Bone marrow (tissue), 2 donors: ENCODE measurements around the gene WDFY2.
"Not testable (repeated sequence)": the region's sequence is repeated elsewhere in the genome, so short reads cannot be mapped to it uniquely, and the experiment has no call there.

ENCODE experiments used
- DNase-seq, 2 donors: peaks; one replicate each; lab custom pipeline; 2025; lab: John Stamatoyannopoulos, UW

The WDFY2 gene

GRCh38 chr13:51632591-51633362, 48.5 kb downstream of the WDFY2 start:
- no peak for DNase-seq

DNA sequence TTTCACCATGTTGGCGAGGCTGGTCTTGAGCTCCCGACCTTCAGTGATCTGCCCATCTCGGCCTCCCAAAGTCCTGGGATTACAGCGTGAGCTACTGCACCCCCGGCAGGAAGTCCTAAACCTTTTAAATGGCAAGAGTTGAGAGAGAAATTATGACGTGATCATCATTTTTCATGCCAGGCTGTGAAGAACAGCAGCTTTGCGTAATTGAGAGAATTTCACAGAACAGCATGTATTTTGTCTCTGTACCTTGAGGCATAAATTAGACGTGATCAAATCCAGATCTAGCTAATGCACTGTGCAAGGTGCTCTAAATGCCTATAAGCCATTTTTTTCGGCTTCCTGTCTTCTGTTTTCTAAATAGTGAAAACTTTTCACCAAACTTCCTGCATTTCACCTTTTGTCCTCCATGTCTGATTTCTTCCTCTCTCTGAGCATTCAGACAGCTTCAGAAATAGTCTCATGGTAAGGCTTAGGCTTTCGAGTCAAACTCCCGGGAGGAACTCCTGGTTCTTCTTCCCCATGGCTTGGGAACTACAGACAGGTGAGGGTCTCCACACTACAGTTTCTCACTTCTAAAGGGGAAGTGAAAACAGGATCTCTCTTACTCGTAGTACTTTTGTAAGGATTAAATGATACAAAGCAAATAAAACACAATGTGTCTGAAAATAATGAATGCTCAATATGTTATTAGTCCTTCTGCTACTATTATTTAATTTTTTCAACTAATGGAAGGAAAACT, 51.0 kb downstream of the WDFY2 start:
- DNase-seq = no peak

DNA sequence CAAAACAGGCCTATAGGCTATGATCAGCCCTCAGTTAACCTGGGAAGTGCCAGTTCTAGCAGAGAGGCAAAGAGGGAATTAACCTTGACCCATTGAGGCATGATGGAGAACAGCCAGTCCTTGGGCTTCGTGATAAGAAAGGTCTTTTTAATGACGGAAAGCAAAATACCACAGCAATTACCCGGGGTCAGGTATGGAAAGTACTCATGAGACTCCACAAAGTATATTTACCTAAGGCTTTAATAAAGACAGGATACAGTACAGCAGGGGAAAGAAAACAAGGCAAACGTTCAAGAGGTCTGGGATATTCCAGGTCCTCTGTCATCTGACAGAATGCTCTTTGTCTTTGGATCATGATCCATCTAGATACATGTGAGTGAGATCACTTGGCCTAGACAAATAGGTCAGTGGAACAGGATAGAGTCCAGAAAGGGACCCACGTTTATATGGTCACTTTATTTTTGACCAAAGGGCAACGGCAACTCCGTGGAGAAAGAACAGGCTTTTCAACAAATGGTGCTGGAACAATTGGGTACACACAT, 52.2 kb downstream of the WDFY2 start:
- no peak for DNase-seq

DNA sequence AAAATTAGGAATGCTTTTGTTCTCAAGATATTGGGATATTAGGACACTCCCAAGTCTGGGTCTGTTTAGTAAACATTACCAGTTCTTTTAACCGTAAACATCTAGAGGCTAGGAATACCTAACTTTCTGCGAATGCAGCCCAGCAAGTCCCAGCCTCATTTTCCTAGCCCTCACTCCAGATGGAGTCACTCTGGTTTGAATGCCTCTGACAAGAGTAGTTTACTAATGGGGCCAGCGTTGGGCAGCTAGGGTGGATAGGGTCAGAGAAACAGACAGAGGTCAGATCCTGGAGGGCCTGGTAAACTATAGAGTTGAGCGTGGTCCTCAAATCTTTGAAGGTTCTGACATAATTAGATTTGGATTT, 53.6 kb downstream of the WDFY2 start:
- no peak for DNase-seq

DNA sequence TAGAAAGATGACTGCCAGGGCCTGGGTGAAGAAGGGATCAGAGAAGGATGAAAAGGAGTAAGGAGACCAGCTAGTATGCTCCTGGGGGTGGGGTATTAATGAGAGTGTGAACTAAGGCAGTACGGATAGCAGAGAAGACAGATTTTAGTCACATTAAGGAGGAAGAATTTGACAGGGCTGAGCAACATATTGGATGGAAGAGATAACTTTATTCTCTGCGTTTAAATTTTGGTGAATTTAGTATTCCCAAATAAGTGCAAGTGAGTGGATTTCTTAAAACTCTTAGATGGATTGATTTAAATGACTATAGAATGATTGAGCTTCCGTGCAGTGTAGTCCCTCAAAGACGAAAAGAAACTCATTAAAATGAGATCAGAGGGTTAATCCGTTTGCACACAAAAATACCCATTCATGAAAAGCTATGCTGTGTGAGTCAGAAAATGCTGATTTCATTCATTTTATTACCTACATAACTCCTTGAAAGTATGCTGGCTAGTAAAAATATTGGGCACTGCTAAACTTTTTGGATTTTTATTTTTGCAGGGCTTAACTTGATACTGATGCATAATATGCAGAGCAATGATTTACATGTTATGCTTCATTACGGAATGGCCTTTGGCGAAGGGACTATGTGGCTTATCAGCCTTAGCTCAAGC, 54.1 kb downstream of the WDFY2 start:
- no peak for DNase-seq

- DNase-seq = no peak
These were observed 54.9 kb downstream of the WDFY2 start for GRCh38 chr13:51639171-51639570.

DNA sequence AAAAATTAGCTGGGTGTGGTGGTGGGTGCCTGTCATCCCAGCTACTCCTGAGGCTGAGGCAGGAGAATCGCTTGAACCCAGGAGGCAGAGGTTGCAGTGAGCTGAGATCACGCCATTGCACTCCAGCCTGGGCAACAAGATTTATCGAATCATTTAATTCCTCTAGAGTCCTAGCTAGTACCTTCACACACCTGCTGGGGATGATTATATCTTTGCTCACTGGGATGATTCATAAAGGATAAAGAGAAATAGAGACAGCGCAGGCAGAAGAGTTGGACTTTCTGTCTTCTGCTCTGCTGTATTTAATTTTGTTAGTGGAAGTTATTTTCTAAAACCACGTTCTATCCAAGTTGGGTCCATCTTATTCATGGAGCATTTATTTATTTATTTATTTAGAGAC, 56.4 kb downstream of the WDFY2 start:
- not testable (repeated sequence) for DNase-seq

DNA sequence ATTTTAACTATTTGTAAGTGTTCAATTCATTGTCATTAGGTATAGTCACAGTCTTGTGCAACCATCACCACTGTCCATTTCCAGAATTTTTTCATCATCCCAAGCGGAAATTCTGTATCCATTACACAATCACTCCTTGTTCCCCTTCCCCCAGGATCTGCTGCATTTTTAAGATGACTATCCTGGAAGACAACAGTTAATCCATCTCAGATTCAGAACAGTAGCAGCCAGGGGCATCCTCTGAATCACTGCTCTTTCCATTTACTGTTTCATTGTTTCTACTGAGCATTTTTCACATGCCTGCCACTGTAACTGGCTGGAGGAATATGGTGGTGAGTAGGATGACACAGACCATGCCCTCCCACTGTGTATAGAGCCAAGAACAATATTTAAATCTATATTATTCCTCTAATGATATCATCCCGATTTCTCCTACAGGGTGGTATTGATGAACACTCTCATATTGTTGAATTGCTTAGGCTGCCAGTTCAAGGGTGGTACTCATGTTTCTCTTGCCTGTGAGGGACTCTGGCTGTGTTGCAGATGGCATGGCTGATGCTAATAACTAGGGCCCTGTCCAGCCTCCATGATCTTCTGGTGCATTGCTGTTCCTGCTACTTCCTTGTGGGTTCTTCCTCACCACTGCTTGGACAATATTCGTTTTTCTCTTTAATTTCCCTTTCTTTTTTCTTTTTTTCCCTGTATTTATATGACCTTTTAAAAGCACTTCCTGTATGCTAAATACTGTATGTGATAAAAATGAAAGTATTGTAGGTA, 59.0 kb downstream of the WDFY2 start:
- no peak for DNase-seq

GRCh38 chr13:51643882-51644281, 59.6 kb downstream of the WDFY2 start:
- DNase-seq = peak in 1 of 2 donors; percentile 21

GRCh38 chr13:51644654-51645053, 60.4 kb downstream of the WDFY2 start:
- no peak for DNase-seq

- DNase-seq = peak; percentile 48 to 53
These were observed 60.9 kb downstream of the WDFY2 start for GRCh38 chr13:51645154-51645650.

- DNase-seq = no peak
These were observed 61.8 kb downstream of the WDFY2 start for GRCh38 chr13:51645761-51646670.

- DNase-seq = no peak
These were observed 62.8 kb downstream of the WDFY2 start for GRCh38 chr13:51647067-51647466.

DNA sequence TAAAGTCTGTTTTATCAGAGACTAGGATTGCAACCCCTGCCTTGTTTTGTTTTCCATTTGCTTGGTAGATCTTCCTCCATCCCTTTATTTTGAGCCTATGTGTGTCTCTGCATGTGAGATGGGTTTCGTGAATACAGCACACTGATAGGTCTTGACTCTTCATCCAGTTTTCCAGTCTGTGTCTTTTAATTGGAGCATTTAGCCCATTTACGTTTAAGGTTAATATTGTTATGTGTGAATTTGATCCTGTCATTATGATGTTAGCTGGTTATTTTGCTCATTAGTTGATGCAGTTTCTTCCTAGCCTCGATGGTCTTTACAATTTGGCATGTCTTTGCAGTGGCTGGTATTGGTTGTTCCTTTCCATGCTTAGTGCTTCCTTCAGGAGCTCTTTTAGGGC, 67.9 kb downstream of the WDFY2 start:
- not testable (repeated sequence) for DNase-seq

DNA sequence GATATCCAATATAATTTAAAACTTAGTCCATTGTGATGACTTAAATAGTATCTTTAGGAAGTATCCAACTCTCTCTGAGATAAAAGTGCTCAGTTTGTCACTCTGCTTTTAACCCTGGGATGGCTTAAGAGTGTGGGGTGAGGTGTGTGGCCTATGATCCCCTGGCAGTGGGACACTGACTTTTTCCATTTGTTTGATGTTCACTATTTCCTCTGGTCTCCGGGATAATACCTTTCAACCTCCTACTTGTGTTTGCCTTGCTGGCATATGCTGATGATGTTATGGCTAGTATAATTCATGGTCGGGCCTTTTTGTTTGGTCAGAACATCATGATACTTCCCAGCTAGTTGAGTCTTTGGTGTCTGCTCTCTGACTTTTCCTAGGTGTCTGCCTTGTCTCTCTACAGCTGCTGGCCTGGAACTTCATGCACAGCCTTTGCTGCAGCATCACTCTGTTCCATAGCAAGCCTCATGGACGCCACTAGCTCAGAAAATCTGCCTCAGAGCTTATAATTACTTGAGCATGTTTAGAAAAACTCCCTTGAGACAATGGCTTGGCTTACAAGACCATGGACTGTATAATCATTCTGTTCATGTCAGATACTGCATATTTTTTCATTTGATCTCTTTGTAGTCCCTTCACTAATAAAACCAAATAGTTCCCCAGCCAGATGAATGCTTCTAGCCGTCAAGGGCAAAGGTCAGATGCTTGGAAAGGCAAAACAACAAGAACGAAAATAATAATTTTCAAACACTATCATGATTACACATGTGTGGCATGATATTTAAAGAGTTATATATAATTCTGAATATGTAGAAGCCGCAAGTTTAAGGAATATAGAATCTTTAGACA, 75.2 kb downstream of the WDFY2 start:
- no peak for DNase-seq

DNA sequence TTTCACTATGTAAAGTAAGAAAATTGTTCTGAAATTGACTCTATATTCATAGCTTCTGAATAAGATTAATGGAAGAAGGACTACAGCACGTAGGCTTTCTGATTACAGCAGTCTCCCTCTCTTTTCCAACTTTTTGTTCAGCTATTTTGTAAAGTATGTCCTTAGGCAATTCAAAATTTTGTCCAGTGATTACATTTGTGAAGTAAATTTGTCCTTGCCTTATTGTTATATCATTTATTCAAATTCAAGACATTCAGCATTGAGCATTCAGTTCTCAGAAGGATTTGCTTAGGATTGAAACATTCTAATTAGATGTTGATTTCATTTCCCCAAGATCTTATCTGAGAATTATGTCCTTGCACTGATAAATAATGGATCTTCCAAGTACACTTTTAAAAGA, 76.6 kb downstream of the WDFY2 start:
- no peak for DNase-seq

GRCh38 chr13:51663973-51664957, 80.0 kb downstream of the WDFY2 start:
- no peak for DNase-seq

DNA sequence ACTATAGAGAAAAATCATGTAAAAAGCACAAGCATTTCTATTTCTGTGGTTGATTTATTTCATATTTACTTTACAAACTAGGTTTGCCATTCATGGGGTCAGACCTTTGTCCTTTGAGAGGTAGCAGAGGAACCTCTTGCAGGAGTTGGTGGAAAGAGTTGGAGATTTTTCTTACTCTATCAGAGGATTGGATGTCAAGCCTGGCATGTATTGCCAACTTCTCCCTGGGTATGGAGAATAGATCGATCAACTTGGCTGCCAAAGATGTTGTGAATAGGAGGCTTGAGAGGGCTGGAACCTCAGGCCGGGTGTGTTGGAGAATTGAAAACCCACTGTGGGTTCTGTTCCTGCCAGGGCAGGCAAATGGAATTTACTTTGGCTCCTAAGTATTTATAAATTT, 81.2 kb downstream of the WDFY2 start:
- DNase-seq = no peak

DNA sequence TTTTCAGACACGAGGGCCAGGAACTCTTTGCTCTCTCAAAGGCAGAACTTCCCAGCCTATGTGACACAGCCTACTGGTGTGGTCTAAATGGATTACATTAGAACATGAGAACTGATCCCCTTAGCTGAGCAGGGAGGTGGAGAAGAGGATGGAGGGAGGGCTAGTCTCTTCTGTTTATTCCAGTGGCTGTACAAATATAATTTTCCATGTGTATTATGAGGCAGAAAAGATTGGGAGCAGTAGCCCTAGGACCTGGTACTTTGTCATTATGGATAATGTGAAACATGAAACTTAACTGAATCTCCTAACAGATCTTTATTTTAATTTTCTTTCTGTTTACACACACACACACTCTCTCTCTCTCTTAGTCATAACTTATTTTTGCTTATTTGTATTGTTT, 82.1 kb downstream of the WDFY2 start:
- DNase-seq = no peak
